ENCODE data around the gene ASTN1.

ASTN1 gene

DNA sequence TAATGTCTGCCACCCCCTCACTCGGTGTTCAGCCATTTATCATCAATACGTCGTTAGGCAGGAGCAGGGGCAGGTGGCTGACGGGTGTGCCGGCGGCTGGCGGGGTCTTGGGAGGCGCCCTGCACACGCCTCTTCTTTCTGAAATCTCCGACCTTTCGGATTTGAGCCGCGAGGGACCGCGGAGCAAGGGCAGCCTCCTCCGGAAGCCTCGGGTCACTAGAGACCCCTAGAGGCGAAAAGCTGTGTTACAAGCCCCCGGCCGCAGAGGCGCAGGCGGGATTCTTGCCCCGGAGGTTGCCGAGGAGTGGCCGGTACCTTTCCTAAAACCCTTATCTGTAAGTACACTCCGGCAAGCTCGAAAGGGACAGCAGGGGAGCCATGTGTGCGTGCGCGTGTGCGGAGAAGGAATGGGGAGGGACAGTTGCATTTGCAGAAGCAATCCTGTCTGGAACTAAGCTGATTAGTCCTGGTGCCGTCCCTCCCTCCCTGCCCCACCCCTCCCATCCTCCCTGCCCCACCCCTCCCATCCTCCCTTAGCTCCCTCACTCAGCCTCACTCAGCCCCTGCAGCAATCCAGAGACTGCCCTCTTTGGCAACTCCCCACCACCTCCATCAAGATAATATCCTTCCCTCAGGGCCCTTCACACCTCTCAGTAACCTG is 17.2 kb upstream of the ASTN1 start:
- no peak overlapping the region for H3K4me3 ChIP-seq (replicated peaks; ENCODE audit: insufficient read depth, low read length)
- peak; percentile 8 to 39 for DNase-seq (ENCODE audit: low read depth in 1 of 2, low spot score in 1 of 2)
- H3K27ac ChIP-seq (replicated peaks): no peak overlapping the region
- H3K27me3 ChIP-seq (ENCODE audit: insufficient read depth, poor library complexity, severe bottlenecking): peaks cover 9% of the 10 kb centered on the region
- TF ChIP-seq, protein P1, sequence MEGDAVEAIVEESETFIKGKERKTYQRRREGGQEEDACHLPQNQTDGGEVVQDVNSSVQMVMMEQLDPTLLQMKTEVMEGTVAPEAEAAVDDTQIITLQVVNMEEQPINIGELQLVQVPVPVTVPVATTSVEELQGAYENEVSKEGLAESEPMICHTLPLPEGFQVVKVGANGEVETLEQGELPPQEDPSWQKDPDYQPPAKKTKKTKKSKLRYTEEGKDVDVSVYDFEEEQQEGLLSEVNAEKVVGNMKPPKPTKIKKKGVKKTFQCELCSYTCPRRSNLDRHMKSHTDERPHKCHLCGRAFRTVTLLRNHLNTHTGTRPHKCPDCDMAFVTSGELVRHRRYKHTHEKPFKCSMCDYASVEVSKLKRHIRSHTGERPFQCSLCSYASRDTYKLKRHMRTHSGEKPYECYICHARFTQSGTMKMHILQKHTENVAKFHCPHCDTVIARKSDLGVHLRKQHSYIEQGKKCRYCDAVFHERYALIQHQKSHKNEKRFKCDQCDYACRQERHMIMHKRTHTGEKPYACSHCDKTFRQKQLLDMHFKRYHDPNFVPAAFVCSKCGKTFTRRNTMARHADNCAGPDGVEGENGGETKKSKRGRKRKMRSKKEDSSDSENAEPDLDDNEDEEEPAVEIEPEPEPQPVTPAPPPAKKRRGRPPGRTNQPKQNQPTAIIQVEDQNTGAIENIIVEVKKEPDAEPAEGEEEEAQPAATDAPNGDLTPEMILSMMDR (IDR thresholded peaks at IDR 0.05; ENCODE audit: insufficient read depth, low read length): peak; percentile 51
- no peak for TF ChIP-seq GABPA (IDR thresholded peaks at IDR 0.05; ENCODE audit: low read depth)

GRCh38 chr1:177181280-177181630 is 16.7 kb upstream of the ASTN1 start:
- no peak overlapping the region for H3K4me3 ChIP-seq (replicated peaks; ENCODE audit: insufficient read depth, low read length)
- peaks cover 9% of the 10 kb centered on the region for H3K27me3 ChIP-seq (ENCODE audit: insufficient read depth, poor library complexity, severe bottlenecking)
- TF ChIP-seq POLR2AphosphoS5 (IDR thresholded peaks at IDR 0.05; ENCODE audit: low read depth) (no peak), REST (IDR thresholded peaks at IDR 0.05; ENCODE audit: insufficient replicate concordance, low read depth) (no peak)
- no peak for DNase-seq (ENCODE audit: low read depth in 1 of 2, low spot score in 1 of 2)
- no peak overlapping the region for H3K27ac ChIP-seq (replicated peaks)

- peaks cover 17% of the 10 kb centered on the region for H3K27me3 ChIP-seq (ENCODE audit: insufficient read depth, poor library complexity, severe bottlenecking)
- TF ChIP-seq REST (IDR thresholded peaks at IDR 0.05; ENCODE audit: insufficient replicate concordance, low read depth) (no peak), POLR2AphosphoS5 (IDR thresholded peaks at IDR 0.05; ENCODE audit: low read depth) (no peak), SPI1 (IDR thresholded peaks at IDR 0.05; ENCODE audit: borderline replicate concordance, low read depth) (no peak), GABPA (IDR thresholded peaks at IDR 0.05; ENCODE audit: low read depth) (no peak)
- TF ChIP-seq, protein P1 (IDR thresholded peaks at IDR 0.05; ENCODE audit: insufficient read depth, low read length): no peak
- DNase-seq (ENCODE audit: low read depth in 1 of 2, low spot score in 1 of 2): no peak
- H3K4me3 ChIP-seq (replicated peaks; ENCODE audit: insufficient read depth, low read length): no peak overlapping the region
- H3K27ac ChIP-seq (replicated peaks): no peak overlapping the region
Measured at GRCh38 chr1:177174921-177175634, 10.6 kb upstream of the ASTN1 start.

- H3K27me3 ChIP-seq (ENCODE audit: insufficient read depth, poor library complexity, severe bottlenecking): peaks cover 24% of the 10 kb centered on the region
- no peak for TF ChIP-seq GABPA (IDR thresholded peaks at IDR 0.05; ENCODE audit: low read depth)
- peak; percentile 53 for TF ChIP-seq SPI1 (IDR thresholded peaks at IDR 0.05; ENCODE audit: borderline replicate concordance, low read depth)
- no peak for TF ChIP-seq REST (IDR thresholded peaks at IDR 0.05; ENCODE audit: insufficient replicate concordance, low read depth)
- TF ChIP-seq POLR2AphosphoS5 (IDR thresholded peaks at IDR 0.05; ENCODE audit: low read depth): no peak
- TF ChIP-seq, protein P1 (IDR thresholded peaks at IDR 0.05; ENCODE audit: insufficient read depth, low read length): no peak
- no peak for DNase-seq (ENCODE audit: low read depth in 1 of 2, low spot score in 1 of 2)
Measured at GRCh38 chr1:177173976-177174375, 9.5 kb upstream of the ASTN1 start.

More at GRCh38 chr1:177173976-177174375, 9.5 kb upstream of the ASTN1 start:
- Histone ChIP-seq H3K4me3 (replicated peaks; ENCODE audit: insufficient read depth, low read length) (no peak overlapping the region), H3K27ac (replicated peaks) (no peak overlapping the region)

Measured in HL-60 (cell line).